Loucy (cell line): ENCODE results near the gene ZNF579.

Source experiments
- CTCF ChIP-seq: fragments of 200-600 bp; sonication (generic); conservative IDR thresholded peaks from 2 replicates; pipeline ENCODE4 v1.5.1; 2014; ENCODE audit warnings: mild to moderate bottlenecking, antibody characterized with exemption, low read length
- EZH2phosphoT487 ChIP-seq: fragments of 200-600 bp; IDR thresholded peaks from 2 replicates; pipeline ENCODE4 v1.6.1; 2018; ENCODE audit warnings: antibody characterized with exemption, mild to moderate bottlenecking, moderate library complexity, borderline replicate concordance

GRCh38 chr19:55614711-55615542 lies 34.3 kb upstream of the ZNF579 start:
- TF ChIP-seq CTCF (no peak), EZH2phosphoT487 (no peak)
